ENCODE measurements around the gene APLF.

GRCh38 chr2:68464651-68465050 lies 2.7 kb upstream of the APLF start:
- no peak for TF ChIP-seq EP300 (IDR thresholded peaks at IDR 0.05; ENCODE audit: low read depth)
- no peak for TF ChIP-seq CTCF (IDR thresholded peaks at IDR 0.05)
- TF ChIP-seq POLR2AphosphoS5 (IDR thresholded peaks at IDR 0.05) = no peak
